Amygdala (tissue), 56 donors: ENCODE measurements around the gene PRKAG2.
A peak's percentile ranks its signal among the peaks of the same experiment; 100 is the strongest.

Experiments used
- DNase-seq, 56 donors: peaks; one replicate each; lab custom pipeline; 2025; lab: John Stamatoyannopoulos, UW

Gene PRKAG2

DNA sequence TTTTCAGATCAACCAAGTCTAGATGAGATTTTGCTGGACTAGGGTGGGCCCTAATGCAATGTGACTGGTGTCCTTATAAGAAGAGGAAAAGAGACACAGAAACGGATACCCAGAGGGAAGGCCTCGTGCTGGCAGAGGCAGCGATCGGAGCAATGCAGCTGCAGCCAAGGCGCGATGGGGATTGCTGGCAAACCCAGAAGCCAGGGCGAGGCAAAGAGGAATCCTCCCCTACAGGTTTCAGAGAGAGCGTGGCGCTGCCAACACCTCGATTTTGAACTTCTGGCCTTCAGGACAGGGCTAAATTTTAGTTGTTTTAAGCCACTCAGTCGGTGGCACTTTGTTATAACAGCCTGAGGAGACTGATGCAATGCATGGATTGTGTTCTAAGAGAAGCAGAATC, 200.2 kb downstream of the PRKAG2 start:
- DNase-seq: no peak

GRCh38 chr7:151675196-151675920, 201.6 kb downstream of the PRKAG2 start:
- DNase-seq: no peak

GRCh38 chr7:151674161-151674920, 202.6 kb downstream of the PRKAG2 start:
- DNase-seq: no peak

- no peak for DNase-seq
Observed at GRCh38 chr7:151673216-151673615, 203.7 kb downstream of the PRKAG2 start.

DNA sequence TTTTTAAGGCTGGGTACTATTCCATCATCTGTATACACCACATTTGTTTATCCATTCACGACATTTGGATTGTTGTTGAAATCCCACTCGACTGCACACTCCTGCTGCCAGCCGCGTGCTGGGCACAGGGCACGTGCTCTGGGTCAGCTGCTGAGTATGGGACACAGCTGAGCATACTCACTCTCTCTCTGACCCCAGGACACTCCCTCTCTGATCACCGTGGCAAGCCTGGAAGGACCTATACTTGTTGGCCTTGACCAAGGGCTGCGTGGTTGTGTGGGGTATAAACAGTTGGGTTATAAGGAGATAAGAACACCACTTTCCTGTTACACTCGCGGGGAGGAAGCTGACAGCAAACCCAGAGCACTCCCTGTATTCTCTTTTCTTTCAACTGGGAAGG, 204.2 kb downstream of the PRKAG2 start:
- DNase-seq: no peak

DNA sequence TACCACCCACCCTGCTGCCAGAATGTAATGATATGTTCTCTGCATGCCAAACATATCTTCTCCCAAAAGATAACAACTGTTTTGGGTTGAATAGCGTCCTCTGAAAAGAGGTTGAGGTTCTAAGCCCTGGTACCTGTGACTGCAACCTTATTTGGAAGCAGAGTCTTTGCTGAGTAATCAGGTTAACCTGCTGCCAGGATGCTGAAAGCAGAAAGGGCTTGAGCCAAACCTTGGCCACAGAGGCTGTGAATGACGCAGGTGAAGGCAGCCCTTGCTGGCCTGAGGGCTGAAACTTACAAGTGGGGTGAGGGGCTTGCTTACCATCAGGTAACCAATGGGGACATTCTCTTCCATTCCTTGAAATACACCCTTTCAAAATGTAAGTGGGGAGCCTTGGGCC, 205.4 kb downstream of the PRKAG2 start:
- no peak for DNase-seq

DNA sequence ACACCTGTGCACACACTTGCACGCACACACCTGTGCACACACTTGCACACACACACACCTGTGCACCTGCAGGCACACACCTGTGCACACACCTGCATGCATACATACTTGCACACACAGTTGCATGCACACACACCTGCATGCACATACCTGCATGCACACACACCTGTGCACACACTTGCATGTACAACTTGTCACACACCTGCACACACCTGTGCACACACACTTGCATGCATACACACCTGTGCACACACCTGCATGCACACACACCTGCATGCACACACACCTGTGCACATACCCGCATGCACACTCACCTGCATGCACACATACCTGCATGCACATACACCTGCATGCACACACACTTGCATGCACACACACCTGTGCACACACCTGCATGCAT, 207.2 kb downstream of the PRKAG2 start:
- DNase-seq: no peak

DNA sequence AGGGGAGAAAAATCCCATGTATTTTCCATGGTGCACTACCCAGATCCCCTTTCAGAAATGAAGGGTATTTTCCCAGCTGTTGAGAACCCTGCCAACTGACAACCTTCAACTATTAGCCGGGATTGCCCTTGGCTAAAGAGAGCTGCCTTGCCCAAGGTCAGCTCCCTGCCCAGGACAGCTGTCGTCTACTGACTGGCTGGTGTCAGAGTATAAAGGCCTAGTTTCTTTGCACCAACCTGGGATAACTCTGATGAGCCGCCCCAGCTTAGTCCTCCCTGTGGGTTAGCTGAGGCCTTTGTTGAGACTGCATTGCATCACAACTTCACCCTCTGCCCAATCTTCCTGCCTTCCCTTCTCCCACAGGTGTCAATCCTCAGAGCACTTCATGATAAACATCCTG, 210.0 kb downstream of the PRKAG2 start:
- DNase-seq: no peak

DNA sequence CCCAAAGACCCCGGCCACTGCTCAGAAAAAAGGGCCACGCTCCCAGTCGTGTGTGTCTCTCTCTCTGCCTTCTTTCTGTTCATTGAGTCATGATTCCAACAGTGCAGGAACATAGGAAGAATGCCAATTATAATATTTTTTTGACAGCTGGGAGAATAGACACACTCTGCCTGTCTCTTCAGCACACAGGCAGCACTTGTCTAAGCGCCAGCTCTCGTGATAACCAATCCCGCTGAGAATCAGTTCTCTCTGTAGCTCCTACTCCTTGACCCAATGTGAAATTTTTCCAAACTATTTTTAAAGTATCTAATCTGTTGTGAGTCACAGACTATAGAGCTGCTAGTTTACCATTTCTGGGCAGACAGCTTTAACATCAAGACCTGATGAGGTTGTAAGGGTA, 211.5 kb downstream of the PRKAG2 start:
- peak in 10 of 56 donors; percentile 8 to 46 (median 29) for DNase-seq

DNA sequence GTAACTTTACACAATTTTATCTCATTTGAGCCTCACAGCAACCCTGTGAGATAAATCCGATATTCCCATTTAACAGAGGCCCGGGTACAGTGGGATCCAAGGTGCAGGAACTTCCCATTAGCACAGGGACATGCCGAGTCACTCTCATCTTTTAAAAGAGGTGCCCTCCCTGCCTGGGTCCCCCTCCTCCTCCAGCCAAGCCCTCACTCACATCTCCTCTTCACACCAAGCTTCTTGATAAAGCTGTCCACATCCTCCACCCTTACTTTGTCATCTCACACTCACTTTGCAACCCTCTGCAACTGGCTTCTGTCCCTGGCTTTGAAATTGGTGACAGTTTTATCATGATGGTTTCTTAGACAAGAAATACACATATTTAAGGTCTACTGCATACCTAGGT, 212.6 kb downstream of the PRKAG2 start:
- no peak for DNase-seq

DNA sequence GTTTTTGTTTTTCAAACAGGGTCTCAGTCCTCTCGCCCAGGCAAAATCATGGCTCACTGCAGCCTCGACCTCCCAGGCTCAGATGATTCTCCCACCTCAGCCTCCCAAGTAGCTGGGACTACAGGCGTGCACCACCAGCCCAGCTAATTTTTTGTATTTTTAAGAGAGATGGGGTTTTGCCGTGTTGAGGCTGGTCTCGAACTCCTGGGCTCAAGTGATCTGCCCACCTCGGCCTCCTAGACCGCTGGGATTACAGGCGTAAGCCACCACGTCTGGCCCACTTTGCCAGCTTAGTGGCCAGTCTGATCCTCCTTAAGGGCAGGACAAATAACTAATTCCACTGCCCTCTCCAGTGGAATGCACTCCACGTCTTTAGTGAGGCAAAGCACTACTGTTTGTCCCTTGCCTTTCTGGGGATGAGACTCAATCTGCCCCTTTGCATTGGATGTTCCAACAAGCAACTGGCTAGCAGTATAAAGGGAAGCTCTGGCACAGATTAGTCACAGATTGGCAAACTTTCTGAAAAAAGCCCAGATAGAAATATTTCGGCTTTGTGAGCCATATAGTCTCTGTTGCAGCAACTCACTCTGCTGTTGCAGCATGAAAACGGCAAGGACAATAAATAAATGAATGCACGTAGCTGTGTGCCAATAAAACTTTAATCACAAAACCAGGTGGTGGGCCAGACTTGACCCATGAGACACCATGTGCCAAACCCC, 213.4 kb downstream of the PRKAG2 start:
- DNase-seq: no peak

GRCh38 chr7:151662251-151662826, 214.6 kb downstream of the PRKAG2 start:
- DNase-seq: no peak

DNA sequence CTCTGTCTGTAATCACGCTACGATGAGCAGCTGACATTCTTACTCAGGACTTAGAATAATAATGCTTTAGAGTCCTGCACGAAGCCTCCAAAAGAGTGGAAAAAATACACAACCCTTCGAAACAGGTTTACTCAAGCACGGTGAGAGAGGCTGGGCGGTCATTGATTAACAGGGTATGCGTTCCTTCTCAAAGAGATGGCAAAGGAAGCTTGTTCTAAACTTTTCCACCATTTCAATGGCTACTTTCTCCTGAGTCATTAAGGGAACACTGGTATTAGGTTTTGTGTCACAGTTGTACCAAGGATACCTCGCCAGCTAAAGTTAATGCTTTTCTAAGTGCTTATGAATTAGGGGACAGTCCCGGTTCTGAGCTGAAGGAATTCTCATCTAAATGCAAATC, 215.3 kb downstream of the PRKAG2 start:
- DNase-seq: no peak

GRCh38 chr7:151660141-151660540, 216.8 kb downstream of the PRKAG2 start:
- no peak for DNase-seq

- no peak for DNase-seq
Observed at GRCh38 chr7:151659219-151659618, 217.7 kb downstream of the PRKAG2 start.

DNA sequence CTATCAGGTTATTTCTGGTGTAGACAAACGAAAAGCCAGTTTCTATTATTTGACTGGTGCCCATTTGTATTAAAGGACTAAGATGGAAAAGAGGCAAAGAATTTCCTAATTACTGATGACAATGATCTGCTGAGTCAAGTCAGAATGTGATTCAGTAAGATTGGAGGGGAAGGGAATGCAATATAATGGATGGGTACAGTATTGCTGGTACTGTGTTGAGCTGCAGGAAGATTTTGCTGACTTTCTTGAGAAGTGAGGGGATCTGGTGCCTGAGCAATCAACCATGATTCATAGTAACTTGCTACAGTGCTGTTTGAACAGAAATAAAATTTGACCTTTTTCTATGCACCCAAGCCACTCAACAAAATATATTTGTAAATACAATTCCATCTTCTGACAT, 218.1 kb downstream of the PRKAG2 start:
- DNase-seq: no peak

- no peak for DNase-seq
Observed at GRCh38 chr7:151657173-151657572, 219.7 kb downstream of the PRKAG2 start.

DNA sequence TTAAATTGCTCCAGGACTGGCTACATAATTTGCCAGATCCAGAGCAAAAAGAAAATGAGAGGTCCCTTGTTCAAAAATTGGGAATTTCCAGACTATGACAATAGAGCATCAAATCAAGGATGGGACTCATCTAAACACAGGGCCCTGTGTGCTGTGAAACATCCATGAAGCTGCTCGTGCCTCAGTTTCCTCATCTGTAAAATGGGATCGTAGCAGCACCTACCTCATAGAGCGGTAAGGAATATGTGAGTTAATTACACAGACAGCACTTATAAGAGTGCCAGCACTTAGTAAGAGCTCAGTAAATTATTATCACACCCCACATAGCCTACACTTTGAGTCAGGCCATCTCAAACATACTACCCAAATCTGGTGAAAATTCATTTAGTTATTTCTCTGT, 221.4 kb downstream of the PRKAG2 start:
- no peak for DNase-seq

GRCh38 chr7:151652111-151652510, 224.8 kb downstream of the PRKAG2 start:
- peak in 1 of 56 donors; percentile 2 for DNase-seq

GRCh38 chr7:151650161-151650560, 226.8 kb downstream of the PRKAG2 start:
- DNase-seq: no peak

DNA sequence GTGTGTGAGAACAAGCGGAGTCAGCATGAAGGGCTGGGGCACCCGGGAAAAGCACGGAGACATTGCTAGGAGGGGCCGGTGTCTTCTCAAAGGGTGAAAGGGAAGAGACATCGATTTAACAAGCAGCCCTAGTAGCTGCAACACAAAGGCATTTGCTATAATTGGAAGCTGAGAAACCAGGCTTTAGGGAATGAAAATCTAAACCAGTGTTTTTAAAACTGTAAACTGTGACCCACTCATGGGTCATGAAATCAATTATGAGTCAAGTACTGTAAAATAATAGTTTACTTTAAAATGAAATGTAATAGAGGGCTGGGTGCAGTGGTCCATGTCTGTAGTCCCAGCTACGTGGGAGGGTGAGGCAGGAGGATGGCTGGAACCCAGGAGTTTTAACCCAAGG, 228.5 kb downstream of the PRKAG2 start:
- no peak for DNase-seq
